Measurements from ENCODE around the gene TRPC6. TPM values are rescaled to one million over a fixed set of nuclear protein-coding genes. Genes with fewer than 3 reads are reported as not detected.

Gene TRPC6
- total and polyA plus RNA-seq, 11 donors, result 0.25 to 1.7 (median 0.34) TPM; not detected in 1

- TF ChIP-seq POLR2A (IDR thresholded peaks at IDR 0.05) (no peak), CTCF (IDR thresholded peaks at IDR 0.05) (no peak)
- intact Hi-C loops (cut with DNase I), result no loop called here
- peak in 1 of 4 donors; percentile 18 for ATAC-seq
- H3K4me1 ChIP-seq, result peaks cover 0 to 13% (median 0%) of the 10 kb centered on the region in 12 donors
- peaks cover 0 to 8% (median 0%) of the 10 kb centered on the region in 12 donors for H3K9me3 ChIP-seq
- H3K27me3 ChIP-seq, result peaks cover 0 to 32% (median 22%) of the 10 kb centered on the region in 9 donors
- H3K36me3 ChIP-seq, result no peaks in the 10 kb centered on the region
- H3K27ac ChIP-seq, result peak overlapping the region in 9 of 12 donors; percentile 11 to 76 (median 63)
- 25 to 39% (median 33%) methylated on average over 8 of the region's 8 CpGs for WGBS, 4 donors
- DNase-seq, result no peak
- H3K4me3 ChIP-seq, result peak overlapping the region in 11 of 12 donors; percentile 34 to 64 (median 56)
Measured at GRCh38 chr11:101584129-101584515, 315 bp upstream of the TRPC6 start.

- DNase-seq (no peak), ATAC-seq (peak in 1 of 4 donors; percentile 33)
- peak overlapping the region; percentile 34 to 64 (median 54) for H3K4me3 ChIP-seq
- peaks cover 0 to 13% (median 0%) of the 10 kb centered on the region in 12 donors for H3K4me1 ChIP-seq
- 0 to 5% (median 3%) methylated on average over 10 to 19 of the region's 19 CpGs for WGBS, 4 donors
- peaks cover 0 to 32% (median 22%) of the 10 kb centered on the region in 9 donors for H3K27me3 ChIP-seq
- no peak for TF ChIP-seq POLR2A (IDR thresholded peaks at IDR 0.05)
- peak overlapping the region in 8 of 12 donors; percentile 35 to 76 (median 60) for H3K27ac ChIP-seq
- intact Hi-C loops (cut with DNase I), result no loop called here
- peaks cover 0 to 10% (median 0%) of the 10 kb centered on the region in 12 donors for H3K9me3 ChIP-seq
- H3K36me3 ChIP-seq, result no peaks in the 10 kb centered on the region
Measured at GRCh38 chr11:101582989-101583250, 887 bp downstream of the TRPC6 start.

GRCh38 chr11:101582236-101582988 lies 1.4 kb downstream of the TRPC6 start:
- TF ChIP-seq CTCF (IDR thresholded peaks at IDR 0.05), result no peak
- TF ChIP-seq POLR2A (IDR thresholded peaks at IDR 0.05), result no peak
- H3K9me3 ChIP-seq, result peaks cover 0 to 10% (median 0%) of the 10 kb centered on the region in 12 donors
- peaks cover 0 to 13% (median 0%) of the 10 kb centered on the region in 12 donors for H3K4me1 ChIP-seq
- ATAC-seq (peak in 3 of 4 donors; percentile 33 to 39 (median 38)), DNase-seq (peak in 2 of 5 donors; percentile 21 to 42)
- H3K27me3 ChIP-seq, result peaks cover 0 to 32% (median 22%) of the 10 kb centered on the region in 9 donors
- 4 to 6% (median 4%) methylated on average over 27 to 35 of the region's 35 CpGs for WGBS, 4 donors
- H3K4me3 ChIP-seq, result peak overlapping the region; percentile 34 to 64 (median 54)
- intact Hi-C loops (cut with DNase I), result no loop called here
- H3K36me3 ChIP-seq, result no peaks in the 10 kb centered on the region
- H3K27ac ChIP-seq, result peak overlapping the region in 5 of 12 donors; percentile 35 to 76 (median 63)

GRCh38 chr11:101577461-101577860 lies 6.3 kb downstream of the TRPC6 start:
- H3K9me3 ChIP-seq, result peaks cover 0 to 10% (median 0%) of the 10 kb centered on the region in 12 donors
- peaks cover 0 to 16% (median 10%) of the 10 kb centered on the region in 9 donors for H3K27me3 ChIP-seq
- H3K36me3 ChIP-seq, result no peaks in the 10 kb centered on the region
- ATAC-seq (no peak), DNase-seq (no peak)
- H3K27ac ChIP-seq, result no peak overlapping the region
- H3K4me3 ChIP-seq, result no peak overlapping the region
- TF ChIP-seq POLR2A (IDR thresholded peaks at IDR 0.05), result no peak
- no peak for TF ChIP-seq CTCF (IDR thresholded peaks at IDR 0.05)
- intact Hi-C loops (cut with DNase I), result no loop called here
- WGBS, 4 donors, result 55 to 67% (median 62%) methylated on average over 6 of the region's 6 CpGs
- H3K4me1 ChIP-seq, result peaks cover 0 to under 1% (median 0%) of the 10 kb centered on the region in 12 donors

Measured in heart left ventricle (tissue), 16 donors.